Parathyroid adenoma (tissue), 2 donors: ENCODE data around the gene DDRGK1.

Experiments
- H2AFZ ChIP-seq: fragments of 300-600 bp; sonication (generic); one replicate; pipeline ENCODE4 v1.7.0; 2017; ENCODE audit warnings: antibody characterized with exemption, mild to moderate bottlenecking
- H3K27ac ChIP-seq: fragments of 300-600 bp; sonication (generic); one replicate; pipeline ENCODE4 v1.7.0; 2017
- H3K27me3 ChIP-seq: fragments of 300-600 bp; sonication (generic); one replicate; pipeline ENCODE4 v1.7.0; 2017; ENCODE audit warnings: low read length; ENCODE audit not compliant: control insufficient read depth, insufficient read depth
- H3K36me3 ChIP-seq: fragments of 300-600 bp; sonication (generic); one replicate; pipeline ENCODE4 v1.7.0; 2017; ENCODE audit warnings: low read length; ENCODE audit not compliant: control insufficient read depth, insufficient read depth
- H3K4me1 ChIP-seq: fragments of 300-600 bp; sonication (generic); one replicate; pipeline ENCODE4 v1.7.0; 2017; ENCODE audit warnings: control low read depth
- H3K4me2 ChIP-seq: fragments of 300-600 bp; sonication (generic); one replicate; pipeline ENCODE4 v1.7.0; 2017; ENCODE audit warnings: low read length
- H3K4me3 ChIP-seq: fragments of 300-600 bp; sonication (generic); one replicate; pipeline ENCODE4 v1.7.0; 2017; ENCODE audit warnings: low read depth, low read length
- H3K79me2 ChIP-seq: fragments of 300-600 bp; sonication (generic); one replicate; pipeline ENCODE4 v1.7.0; 2017; ENCODE audit warnings: control low read depth
- H3K9ac ChIP-seq: fragments of 300-600 bp; sonication (generic); one replicate; pipeline ENCODE4 v1.7.0; 2017; ENCODE audit warnings: mild to moderate bottlenecking
- H3K9me3 ChIP-seq: fragments of 300-600 bp; sonication (generic); one replicate; pipeline ENCODE4 v1.7.0; 2017; ENCODE audit warnings: low read length; ENCODE audit not compliant: control insufficient read depth
- TF ChIP-seq, protein P1 (sequence below): fragments of 300-600 bp; sonication (generic); IDR thresholded peaks from one replicate; pipeline ENCODE4 v1.7.0; 2017; ENCODE audit warnings: antibody characterized with exemption, mild to moderate bottlenecking
- donor health status: primary hyperparathyroidism.

The DDRGK1 gene

DNA sequence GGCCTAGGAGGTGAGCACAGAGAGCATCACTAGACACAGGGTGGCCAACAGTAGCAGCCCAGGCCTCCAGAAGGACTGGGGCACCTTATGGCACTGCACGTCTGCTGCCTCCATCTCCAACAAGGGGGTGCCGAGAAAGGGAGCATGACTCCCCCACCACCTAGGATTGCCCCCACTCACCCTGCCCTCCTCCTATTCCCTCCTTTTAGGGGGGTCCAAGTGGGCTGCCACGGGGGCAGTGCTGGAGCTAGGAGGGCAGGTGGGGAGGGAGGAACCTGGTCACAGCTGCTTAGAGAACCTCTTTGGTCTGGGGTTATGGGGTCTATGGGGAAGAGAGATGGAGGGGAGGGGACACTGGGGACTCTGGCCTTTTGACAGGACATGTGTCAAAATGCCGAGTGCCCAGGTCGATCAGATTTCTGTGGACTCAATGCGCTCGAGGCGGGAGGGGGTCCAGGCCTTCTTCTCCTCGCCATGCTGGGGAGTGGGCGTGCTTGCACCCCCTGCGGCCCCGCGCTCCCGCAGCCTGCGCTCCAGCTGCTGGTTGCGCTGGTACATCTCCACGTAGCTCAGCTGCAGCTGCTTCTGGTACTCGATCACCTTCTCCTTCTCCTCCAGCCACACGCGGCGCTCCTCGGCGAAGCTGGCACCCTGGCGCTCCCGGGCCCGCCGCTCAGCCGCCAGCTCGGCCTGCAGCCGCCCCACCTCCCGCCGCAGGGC is 40.3 kb downstream of the DDRGK1 start:
- no peaks in the 10 kb centered on the region for H3K36me3 ChIP-seq
- H3K27ac ChIP-seq = no peak overlapping the region
- no peak overlapping the region for H3K4me3 ChIP-seq
- H3K4me1 ChIP-seq = peaks cover 16% of the 10 kb centered on the region
- H3K79me2 ChIP-seq = peaks cover 7% of the 10 kb centered on the region
- H2AFZ ChIP-seq = no peak overlapping the region
- H3K4me2 ChIP-seq = no peak overlapping the region
- no peaks in the 10 kb centered on the region for H3K9me3 ChIP-seq
- TF ChIP-seq, protein P1, sequence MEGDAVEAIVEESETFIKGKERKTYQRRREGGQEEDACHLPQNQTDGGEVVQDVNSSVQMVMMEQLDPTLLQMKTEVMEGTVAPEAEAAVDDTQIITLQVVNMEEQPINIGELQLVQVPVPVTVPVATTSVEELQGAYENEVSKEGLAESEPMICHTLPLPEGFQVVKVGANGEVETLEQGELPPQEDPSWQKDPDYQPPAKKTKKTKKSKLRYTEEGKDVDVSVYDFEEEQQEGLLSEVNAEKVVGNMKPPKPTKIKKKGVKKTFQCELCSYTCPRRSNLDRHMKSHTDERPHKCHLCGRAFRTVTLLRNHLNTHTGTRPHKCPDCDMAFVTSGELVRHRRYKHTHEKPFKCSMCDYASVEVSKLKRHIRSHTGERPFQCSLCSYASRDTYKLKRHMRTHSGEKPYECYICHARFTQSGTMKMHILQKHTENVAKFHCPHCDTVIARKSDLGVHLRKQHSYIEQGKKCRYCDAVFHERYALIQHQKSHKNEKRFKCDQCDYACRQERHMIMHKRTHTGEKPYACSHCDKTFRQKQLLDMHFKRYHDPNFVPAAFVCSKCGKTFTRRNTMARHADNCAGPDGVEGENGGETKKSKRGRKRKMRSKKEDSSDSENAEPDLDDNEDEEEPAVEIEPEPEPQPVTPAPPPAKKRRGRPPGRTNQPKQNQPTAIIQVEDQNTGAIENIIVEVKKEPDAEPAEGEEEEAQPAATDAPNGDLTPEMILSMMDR = no peak
- H3K9ac ChIP-seq = no peak overlapping the region
- H3K27me3 ChIP-seq = no peaks in the 10 kb centered on the region

DNA sequence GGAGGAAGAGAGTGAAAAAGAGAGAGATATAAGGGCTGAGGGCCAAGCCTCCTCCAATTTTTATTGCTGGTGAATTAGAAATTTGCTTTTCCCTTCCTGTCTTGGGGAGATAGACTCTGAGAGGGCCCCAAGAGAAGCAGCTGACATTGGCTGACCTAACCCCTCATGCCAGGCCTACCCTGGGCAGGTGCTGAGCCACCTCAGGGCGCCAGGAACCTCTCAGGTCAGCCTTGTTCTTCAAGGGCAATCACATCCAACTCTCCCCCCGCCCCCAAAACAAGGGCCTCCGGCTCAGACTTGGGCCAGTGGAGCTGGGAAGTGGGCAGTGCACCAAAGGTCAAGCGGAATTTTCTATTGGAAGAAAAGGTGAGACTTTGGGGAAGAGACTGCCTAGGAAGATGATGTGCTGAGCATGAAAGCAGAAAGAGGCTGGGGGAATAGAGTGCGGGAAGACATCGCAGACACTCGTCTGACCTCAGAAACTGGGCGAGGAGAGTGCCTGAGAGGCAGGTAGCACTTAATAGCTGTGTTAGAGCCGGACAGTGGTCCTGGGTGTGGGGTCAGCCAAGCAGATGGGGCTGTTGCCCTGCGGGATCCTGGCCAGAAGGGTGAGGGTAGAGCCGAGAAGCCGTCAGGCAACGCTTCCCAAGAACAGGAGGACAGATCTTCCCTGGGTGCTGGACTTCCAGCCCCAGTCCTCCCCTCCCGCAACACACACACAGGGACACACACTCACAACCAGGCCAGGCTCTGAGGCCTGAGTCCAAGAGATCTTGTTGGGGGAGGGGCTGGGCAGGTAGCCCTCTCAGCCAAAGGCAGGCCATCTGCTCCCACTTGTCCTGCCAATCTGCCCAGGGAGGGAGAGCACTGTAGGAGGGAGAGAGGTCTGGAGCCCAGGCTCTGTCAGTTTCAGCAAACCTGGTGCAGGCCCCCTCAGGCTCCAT is 41.1 kb downstream of the DDRGK1 start:
- no peak overlapping the region for H3K9ac ChIP-seq
- peaks cover 13% of the 10 kb centered on the region for H3K4me1 ChIP-seq
- TF ChIP-seq, protein P1 = no peak
- H3K9me3 ChIP-seq = no peaks in the 10 kb centered on the region
- H2AFZ ChIP-seq = no peak overlapping the region
- no peaks in the 10 kb centered on the region for H3K27me3 ChIP-seq
- no peak overlapping the region for H3K4me3 ChIP-seq
- peaks cover 15% of the 10 kb centered on the region for H3K79me2 ChIP-seq
- H3K4me2 ChIP-seq = peak overlapping the region; percentile 42
- H3K36me3 ChIP-seq = no peaks in the 10 kb centered on the region
- H3K27ac ChIP-seq = no peak overlapping the region

DNA sequence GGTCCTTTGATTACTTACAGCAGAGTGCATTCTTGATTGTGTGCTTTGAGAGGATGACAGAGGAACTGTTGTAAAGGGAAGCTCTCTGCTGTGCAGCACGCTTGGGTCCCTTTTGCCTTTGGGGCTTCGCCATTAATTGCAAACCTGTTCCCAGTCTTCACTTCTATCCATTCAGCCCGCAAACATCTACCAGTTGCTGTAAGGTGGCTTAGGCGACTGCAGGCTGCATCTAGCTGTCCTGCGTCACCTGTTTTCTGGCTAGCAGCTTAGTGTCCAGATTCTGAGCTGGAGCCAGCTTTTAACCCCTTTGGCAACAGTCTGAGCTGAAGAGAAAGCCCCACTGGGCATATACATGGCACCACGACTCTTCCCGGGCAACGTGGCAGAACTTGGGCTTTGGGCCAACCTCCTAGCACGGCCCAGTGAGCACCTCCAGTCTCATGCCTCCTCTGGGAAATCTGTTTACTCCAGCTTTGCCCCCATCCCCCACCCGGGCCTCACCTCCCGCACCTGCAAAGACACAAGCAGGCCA is 42.3 kb downstream of the DDRGK1 start:
- peaks cover 21% of the 10 kb centered on the region for H3K4me1 ChIP-seq
- H2AFZ ChIP-seq = peak overlapping the region; percentile 71
- no peaks in the 10 kb centered on the region for H3K27me3 ChIP-seq
- peaks cover 26% of the 10 kb centered on the region for H3K79me2 ChIP-seq
- H3K4me3 ChIP-seq = no peak overlapping the region
- peak overlapping the region; percentile 31 for H3K4me2 ChIP-seq
- no peak overlapping the region for H3K9ac ChIP-seq
- H3K36me3 ChIP-seq = no peaks in the 10 kb centered on the region
- no peaks in the 10 kb centered on the region for H3K9me3 ChIP-seq
- H3K27ac ChIP-seq = peak overlapping the region; percentile 48
- TF ChIP-seq, protein P1 = no peak

DNA sequence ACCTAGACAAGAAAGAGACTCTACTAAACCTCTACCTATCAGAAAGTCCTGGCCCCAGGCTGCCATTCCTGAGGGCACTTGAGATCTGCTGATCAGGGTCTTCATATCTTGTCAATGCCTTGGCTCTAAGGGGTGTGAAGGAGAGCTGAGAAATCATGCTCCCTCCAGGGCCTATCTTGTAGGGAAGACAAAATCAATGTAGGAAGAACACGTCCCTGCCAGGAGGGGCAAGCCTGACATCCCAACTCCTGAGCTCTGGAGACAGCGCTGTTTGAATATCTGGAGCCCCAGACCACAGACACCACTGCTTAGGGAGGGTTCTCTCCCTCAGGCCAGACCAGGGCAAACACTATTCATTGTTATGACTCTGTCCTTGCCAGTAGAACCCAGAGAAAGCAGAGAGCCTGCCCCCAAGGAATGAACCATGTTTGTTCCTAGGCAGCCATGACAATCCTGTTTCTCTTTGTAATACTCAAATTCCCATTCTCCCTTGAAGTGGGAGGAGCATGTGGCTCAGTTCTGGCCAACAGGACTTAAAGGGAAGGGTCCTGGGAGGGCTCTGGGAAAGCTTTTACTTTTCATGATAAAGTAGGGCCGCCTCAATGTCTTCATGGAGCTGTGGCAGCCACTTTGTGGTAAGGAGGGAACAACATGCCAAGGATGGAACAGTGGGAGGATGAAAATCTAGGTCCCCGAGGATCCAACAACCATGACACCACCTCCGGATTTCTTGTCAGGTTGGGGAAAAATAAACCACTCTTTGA is 43.0 kb downstream of the DDRGK1 start:
- no peaks in the 10 kb centered on the region for H3K9me3 ChIP-seq
- H3K4me1 ChIP-seq = peaks cover 21% of the 10 kb centered on the region
- TF ChIP-seq, protein P1 = no peak
- H3K79me2 ChIP-seq = peaks cover 31% of the 10 kb centered on the region
- no peak overlapping the region for H3K4me2 ChIP-seq
- no peak overlapping the region for H3K4me3 ChIP-seq
- H3K9ac ChIP-seq = no peak overlapping the region
- no peaks in the 10 kb centered on the region for H3K36me3 ChIP-seq
- H3K27me3 ChIP-seq = no peaks in the 10 kb centered on the region
- peak overlapping the region; percentile 48 for H3K27ac ChIP-seq
- peak overlapping the region; percentile 71 for H2AFZ ChIP-seq
